ENCODE measurements around the gene ACTN3. TPM values are rescaled to one million over a fixed set of nuclear protein-coding genes. Genes with fewer than 3 reads are reported as not detected.
"Not testable (repeated sequence)": the region's sequence is repeated elsewhere in the genome, so short reads cannot be mapped to it uniquely, and the experiment has no call there.

Gene ACTN3
- total RNA-seq, 2 experiments from 2014 or later: 0.26 to 0.27 TPM

DNA sequence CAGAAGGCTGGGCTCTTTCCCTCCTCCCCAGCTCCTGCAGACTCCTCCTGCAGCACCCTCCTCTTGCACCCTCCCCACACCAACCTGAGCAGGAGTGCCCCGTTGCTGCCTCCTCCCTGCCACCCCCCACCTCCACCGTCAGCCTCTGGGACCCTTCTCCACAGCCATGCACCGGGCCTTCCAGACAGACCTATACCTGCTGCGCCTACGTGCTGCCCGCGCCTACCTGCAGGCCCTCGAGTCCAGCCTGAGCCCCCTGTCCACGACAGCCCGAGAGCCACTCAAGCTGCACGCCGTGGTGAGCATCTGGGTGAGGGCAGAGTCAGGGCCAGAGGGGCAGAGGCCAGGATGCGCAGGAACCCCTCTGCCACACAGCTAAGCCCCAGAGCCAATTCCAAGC, 17.0 kb upstream of the ACTN3 start:
- DNase-seq: no peak
- intact Hi-C loops (cut with DNase I, micrococcal nuclease): no loop called here
- H3K4me3 Mint-ChIP-seq: no peak overlapping the region
- no peak for ATAC-seq
- H3K9me3 Mint-ChIP-seq (ENCODE audit: low read depth): no peaks in the 10 kb centered on the region
- ChIA-PET POLR2A (no interaction called here), CTCF (interaction anchor here (0.6 kb wide), 2 partner anchors 37 to 243 kb away, joined by 3 read pairs; no protein-coding TSS in a partner anchor)
- H3K27ac Mint-ChIP-seq: no peak overlapping the region
- no peaks in the 10 kb centered on the region for H3K4me1 Mint-ChIP-seq
- no peaks in the 10 kb centered on the region for H3K27me3 Mint-ChIP-seq
- peaks cover 13% of the 10 kb centered on the region for H3K36me3 Mint-ChIP-seq (ENCODE audit: low read depth)

DNA sequence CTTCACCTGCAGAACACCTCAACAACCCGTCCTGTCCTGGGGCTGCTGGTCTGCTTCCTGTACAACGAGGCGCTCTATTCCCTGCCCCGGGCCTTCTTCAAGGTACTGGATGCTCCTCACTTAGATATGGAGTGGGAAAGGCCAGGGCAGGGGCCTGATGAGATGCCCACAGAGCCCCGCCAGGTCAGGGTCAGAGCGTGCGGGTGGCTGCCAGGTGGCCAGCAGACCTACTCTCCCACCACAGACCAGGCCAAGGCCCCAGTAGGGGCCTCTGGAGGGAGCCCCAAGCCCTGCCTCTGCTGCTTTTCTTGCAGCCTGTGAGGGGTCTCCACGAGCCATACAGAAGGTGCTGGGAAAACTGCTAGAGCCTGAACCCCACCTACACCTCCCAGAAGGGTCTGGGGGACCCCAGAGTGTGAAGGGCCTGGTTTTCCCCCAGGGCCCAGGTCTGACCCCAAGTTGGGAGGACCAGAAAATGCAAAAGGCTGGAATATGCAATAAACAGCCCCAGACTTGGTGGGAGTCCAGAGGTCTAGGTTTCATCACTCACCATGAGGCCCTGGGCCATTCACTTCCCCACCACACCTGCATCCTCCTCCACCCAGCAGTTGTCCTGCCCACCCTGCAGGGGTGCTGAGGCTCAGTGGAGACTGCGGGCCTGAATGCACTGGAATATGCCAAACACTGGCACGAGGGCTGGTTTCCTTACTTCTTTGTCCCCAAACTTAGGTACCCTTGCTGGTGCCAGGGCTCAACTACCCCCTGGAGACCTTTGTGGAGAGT, 15.6 kb upstream of the ACTN3 start:
- no peak overlapping the region for H3K4me3 Mint-ChIP-seq
- H3K4me1 Mint-ChIP-seq: no peaks in the 10 kb centered on the region
- ATAC-seq: no peak
- CTCF ChIA-PET: no interaction called here
- no peak for DNase-seq
- intact Hi-C loops (cut with DNase I, micrococcal nuclease): no loop called here
- no peaks in the 10 kb centered on the region for H3K9me3 Mint-ChIP-seq (ENCODE audit: low read depth)
- no peaks in the 10 kb centered on the region for H3K27me3 Mint-ChIP-seq
- H3K27ac Mint-ChIP-seq: no peak overlapping the region
- POLR2A ChIA-PET: no interaction called here
- H3K36me3 Mint-ChIP-seq (ENCODE audit: low read depth): peaks cover 12% of the 10 kb centered on the region

- CTCF ChIA-PET: interaction anchor here (0.5 kb wide), 1 partner anchor 420 kb away, joined by 3 read pairs; no protein-coding TSS in a partner anchor
- H3K36me3 Mint-ChIP-seq (ENCODE audit: low read depth): peaks cover 12% of the 10 kb centered on the region
Measured at GRCh38 chr11:66531841-66532240, 14.9 kb upstream of the ACTN3 start.

GRCh38 chr11:66532784-66533183, 13.9 kb upstream of the ACTN3 start:
- H3K4me3 Mint-ChIP-seq: no peak overlapping the region
- ATAC-seq (no peak), DNase-seq (no peak)
- H3K36me3 Mint-ChIP-seq (ENCODE audit: low read depth): peaks cover 12% of the 10 kb centered on the region
- intact Hi-C loops (cut with DNase I, micrococcal nuclease): no loop called here
- no peaks in the 10 kb centered on the region for H3K27me3 Mint-ChIP-seq
- POLR2A ChIA-PET: no interaction called here
- H3K4me1 Mint-ChIP-seq: no peaks in the 10 kb centered on the region
- no peaks in the 10 kb centered on the region for H3K9me3 Mint-ChIP-seq (ENCODE audit: low read depth)
- H3K27ac Mint-ChIP-seq: no peak overlapping the region
- CTCF ChIA-PET: interaction anchor here (1.6 to 1.8 kb wide), 2 partner anchors 45 to 144 kb away, joined by 4 to 5 read pairs; no protein-coding TSS in a partner anchor

More at GRCh38 chr11:66531841-66532240, 14.9 kb upstream of the ACTN3 start:
- POLR2A ChIA-PET: no interaction called here
- no peaks in the 10 kb centered on the region for H3K9me3 Mint-ChIP-seq (ENCODE audit: low read depth)
- no peak overlapping the region for H3K4me3 Mint-ChIP-seq
- no peak for ATAC-seq
- intact Hi-C loops (cut with DNase I, micrococcal nuclease): no loop called here
- H3K4me1 Mint-ChIP-seq: no peaks in the 10 kb centered on the region
- H3K27ac Mint-ChIP-seq: no peak overlapping the region
- DNase-seq: no peak
- no peaks in the 10 kb centered on the region for H3K27me3 Mint-ChIP-seq

GRCh38 chr11:66539170-66539869, 7.4 kb upstream of the ACTN3 start:
- ATAC-seq (no peak), DNase-seq (no peak)
- no peaks in the 10 kb centered on the region for H3K9me3 Mint-ChIP-seq (ENCODE audit: low read depth)
- H3K27me3 Mint-ChIP-seq: no peaks in the 10 kb centered on the region
- intact Hi-C loops (cut with DNase I, micrococcal nuclease): no loop called here
- ChIA-PET CTCF (interaction anchor here (0.8 kb wide), 1 partner anchor 122 kb away, joined by 3 read pairs; no protein-coding TSS in a partner anchor), POLR2A (no interaction called here)
- H3K36me3 Mint-ChIP-seq (ENCODE audit: low read depth): peaks cover 8% of the 10 kb centered on the region
- H3K4me1 Mint-ChIP-seq: peaks cover 10% of the 10 kb centered on the region
- H3K4me3 Mint-ChIP-seq: no peak overlapping the region
- no peak overlapping the region for H3K27ac Mint-ChIP-seq

DNA sequence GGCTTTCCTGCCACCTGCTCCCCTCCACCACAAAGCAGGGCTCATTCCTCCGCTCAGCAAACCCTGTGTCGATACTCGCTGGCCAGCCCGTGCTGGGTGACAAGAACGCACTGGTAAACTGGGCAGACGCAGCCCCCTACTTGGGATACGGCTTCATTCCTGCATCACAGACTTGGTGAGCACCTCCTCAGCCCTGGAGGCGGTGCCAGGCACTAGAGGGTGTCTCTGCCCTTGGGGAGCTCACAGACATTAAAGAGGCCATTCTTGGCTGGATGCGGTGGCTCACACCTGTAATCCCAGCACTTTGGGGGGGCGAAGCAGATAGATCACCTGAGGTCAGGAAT, 6.9 kb upstream of the ACTN3 start:
- H3K27me3 Mint-ChIP-seq: no peaks in the 10 kb centered on the region
- intact Hi-C loops (cut with DNase I, micrococcal nuclease): no loop called here
- DNase-seq (no peak), ATAC-seq (no peak)
- POLR2A ChIA-PET: interaction anchor here (0.7 kb wide), 1 partner anchor 120 kb away, joined by 6 read pairs; no protein-coding TSS in a partner anchor
- H3K4me3 Mint-ChIP-seq: no peak overlapping the region
- H3K36me3 Mint-ChIP-seq (ENCODE audit: low read depth): peaks cover 8% of the 10 kb centered on the region
- CTCF ChIA-PET: no interaction called here
- H3K9me3 Mint-ChIP-seq (ENCODE audit: low read depth): no peaks in the 10 kb centered on the region
- H3K27ac Mint-ChIP-seq: no peak overlapping the region
- H3K4me1 Mint-ChIP-seq: peaks cover 12% of the 10 kb centered on the region

DNA sequence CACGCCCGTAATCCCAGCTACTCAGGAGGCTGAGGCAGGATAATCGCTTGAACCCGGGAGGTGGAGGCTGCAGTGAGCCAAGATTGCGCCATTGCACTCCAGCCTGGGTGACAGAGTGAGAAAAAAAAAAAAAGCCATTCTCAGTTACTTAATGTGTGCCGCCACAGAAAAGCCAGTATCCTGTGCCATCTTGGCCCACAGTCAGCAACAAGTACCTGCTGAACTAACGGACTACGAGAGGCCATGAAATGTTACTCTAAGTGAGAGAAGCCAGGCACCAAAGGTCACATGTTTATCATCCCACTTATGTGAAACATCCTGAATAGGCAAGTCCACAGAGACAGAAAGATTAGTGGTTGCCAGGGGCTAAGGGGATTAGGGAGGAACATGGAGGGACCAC, 6.1 kb upstream of the ACTN3 start:
- H3K36me3 Mint-ChIP-seq (ENCODE audit: low read depth); H3K4me3 Mint-ChIP-seq; H3K27ac Mint-ChIP-seq; ATAC-seq; H3K9me3 Mint-ChIP-seq (ENCODE audit: low read depth); DNase-seq; H3K27me3 Mint-ChIP-seq; intact Hi-C loops (cut with DNase I, micrococcal nuclease): not testable (repeated sequence)
- CTCF ChIA-PET: interaction anchor here (0.9 kb wide), 1 partner anchor 123 kb away, joined by 3 read pairs; no protein-coding TSS in a partner anchor
- POLR2A ChIA-PET: interaction anchor here (0.7 kb wide), 1 partner anchor 120 kb away, joined by 6 read pairs; no protein-coding TSS in a partner anchor
- peaks cover 15% of the 10 kb centered on the region for H3K4me1 Mint-ChIP-seq

DNA sequence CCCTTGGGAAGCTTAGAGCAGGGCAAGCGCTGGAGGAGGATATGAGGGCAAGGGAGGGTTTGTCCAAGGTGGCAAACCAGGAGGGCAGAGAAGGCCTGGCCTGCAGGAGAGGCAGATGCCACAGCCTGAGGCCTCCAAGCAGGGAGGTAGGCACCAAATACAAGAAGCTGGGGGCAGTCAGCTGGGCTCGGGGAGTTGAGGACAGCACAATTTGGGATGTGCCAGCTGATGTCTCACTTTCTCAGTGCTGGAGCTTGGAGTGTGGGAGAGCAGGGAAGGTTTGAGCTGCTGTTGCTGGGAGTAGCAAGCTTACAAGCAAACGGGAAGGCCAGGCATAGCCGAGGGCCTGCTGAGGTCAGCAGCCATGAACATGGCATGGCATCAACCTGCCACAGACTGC, 4.8 kb upstream of the ACTN3 start:
- Mint-ChIP-seq H3K4me3 (no peak overlapping the region), H3K4me1 (peaks cover 20% of the 10 kb centered on the region), H3K9me3 (ENCODE audit: low read depth) (no peaks in the 10 kb centered on the region), H3K36me3 (ENCODE audit: low read depth) (peaks cover 4% of the 10 kb centered on the region), H3K27ac (no peak overlapping the region), H3K27me3 (no peaks in the 10 kb centered on the region)
- intact Hi-C loops (cut with DNase I, micrococcal nuclease): no loop called here
- POLR2A ChIA-PET: interaction anchor here (0.7 kb wide), 1 partner anchor 74 kb away, joined by 3 read pairs; the partner anchor contains the start of gene RBM14
- CTCF ChIA-PET: interaction anchor here (0.7 to 1.1 kb wide), 2 partner anchors 133 to 136 kb away, joined by 3 read pairs; no protein-coding TSS in a partner anchor
- ATAC-seq (no peak), DNase-seq (no peak)

- Mint-ChIP-seq H3K36me3 (ENCODE audit: low read depth) (peaks cover 4% of the 10 kb centered on the region), H3K4me1 (peaks cover 20% of the 10 kb centered on the region), H3K4me3 (no peak overlapping the region), H3K9me3 (ENCODE audit: low read depth) (no peaks in the 10 kb centered on the region), H3K27me3 (no peaks in the 10 kb centered on the region), H3K27ac (no peak overlapping the region)
- DNase-seq (no peak), ATAC-seq (no peak)
- intact Hi-C loops (cut with DNase I, micrococcal nuclease): no loop called here
- CTCF ChIA-PET: interaction anchor here (0.6 to 1.1 kb wide), 2 partner anchors 133 to 152 kb away, joined by 3 read pairs; no protein-coding TSS in a partner anchor
- POLR2A ChIA-PET: interaction anchor here (0.7 kb wide), 1 partner anchor 74 kb away, joined by 3 read pairs; the partner anchor contains the start of gene RBM14
Measured at GRCh38 chr11:66542362-66542761, 4.3 kb upstream of the ACTN3 start.

GRCh38 chr11:66543263-66544107, 3.2 kb upstream of the ACTN3 start:
- POLR2A ChIA-PET: no interaction called here
- peak overlapping the region; percentile 58 for H3K27ac Mint-ChIP-seq
- intact Hi-C loops (cut with DNase I, micrococcal nuclease): no loop called here
- peaks cover under 1% of the 10 kb centered on the region for H3K27me3 Mint-ChIP-seq
- peak; percentile 73 for DNase-seq
- H3K9me3 Mint-ChIP-seq (ENCODE audit: low read depth): no peaks in the 10 kb centered on the region
- peak; percentile 24 for ATAC-seq
- H3K36me3 Mint-ChIP-seq (ENCODE audit: low read depth): peaks cover 4% of the 10 kb centered on the region
- CTCF ChIA-PET: interaction anchor here (0.6 to 1.1 kb wide), 4 partner anchors 33 to 477 kb away, joined by 3 to 4 read pairs (median 3); partner anchors contain the start of gene BBS1
- peaks cover 20% of the 10 kb centered on the region for H3K4me1 Mint-ChIP-seq
- H3K4me3 Mint-ChIP-seq: peak overlapping the region; percentile 51

GRCh38 chr11:66544952-66545351, 1.8 kb upstream of the ACTN3 start:
- DNase-seq; H3K9me3 Mint-ChIP-seq (ENCODE audit: low read depth); ATAC-seq; H3K27ac Mint-ChIP-seq; H3K36me3 Mint-ChIP-seq (ENCODE audit: low read depth); intact Hi-C loops (cut with DNase I, micrococcal nuclease); H3K27me3 Mint-ChIP-seq: not testable (repeated sequence)
- CTCF ChIA-PET: interaction anchor here (0.6 to 1.2 kb wide), 4 partner anchors 8 to 134 kb away, joined by 3 read pairs; no protein-coding TSS in a partner anchor
- Mint-ChIP-seq H3K4me3 (peak overlapping the region; percentile 76), H3K4me1 (peaks cover 20% of the 10 kb centered on the region)
- POLR2A ChIA-PET: interaction anchor here (2.4 kb wide), 1 partner anchor 134 kb away, joined by 7 read pairs; no protein-coding TSS in a partner anchor
